Measurements from ENCODE around the gene ZNF132.
"Not testable (repeated sequence)": the region's sequence is repeated elsewhere in the genome, so short reads cannot be mapped to it uniquely, and the experiment has no call there.

Gene ZNF132

GRCh38 chr19:58439576-58440554 lies at the start of gene ZNF132:
TSS of gene ZNF132 (minus strand) at chr19:58440153. CDS start at chr19:58439821, 332 bp downstream.
- H3K4me2 ChIP-seq (ENCODE audit: low read length) = no peak within 1 kb of the TSS
- H3K36me3 ChIP-seq (replicated peaks; ENCODE audit: low read depth, low read length) = peaks cover under 1% of the 10 kb centered on the region

DNA sequence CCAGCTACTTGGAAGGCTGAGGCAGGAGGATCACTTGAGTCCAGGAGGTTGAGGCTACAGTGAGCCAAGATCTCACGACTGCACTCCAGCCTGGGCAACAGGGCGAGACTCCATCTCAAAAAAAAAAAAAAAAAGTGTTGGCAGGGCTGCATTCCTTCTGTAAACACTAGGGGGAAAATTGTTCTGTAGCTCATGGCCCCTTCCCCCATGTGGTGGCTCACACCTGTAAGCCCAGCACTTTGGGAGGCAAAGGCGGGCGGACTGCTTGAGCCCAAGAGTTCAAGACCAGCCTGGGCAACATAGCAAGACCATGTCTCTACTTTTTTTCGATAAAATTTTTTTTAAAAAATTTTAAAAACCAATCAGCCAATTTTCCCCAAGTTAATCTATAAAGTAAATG lies 44.4 kb upstream of the ZNF132 start:
- H4K20me1 ChIP-seq (ENCODE audit: insufficient read depth, low read length); H2AFZ ChIP-seq (ENCODE audit: low read depth, low read length); H3K9ac ChIP-seq (ENCODE audit: low read length); H3K4me2 ChIP-seq (ENCODE audit: low read length); H3K27ac ChIP-seq (ENCODE audit: low read length); H3K4me3 ChIP-seq (ENCODE audit: low read length); H3K9me3 ChIP-seq (ENCODE audit: insufficient read depth, low read length); H3K27me3 ChIP-seq (ENCODE audit: low read depth, low read length): not testable (repeated sequence)
- H3K4me1 ChIP-seq (ENCODE audit: low read length) = peaks cover 15% of the 10 kb centered on the region
- peaks cover 23% of the 10 kb centered on the region for H3K36me3 ChIP-seq (replicated peaks; ENCODE audit: low read depth, low read length)
- H3K79me2 ChIP-seq (ENCODE audit: low read length) = peaks cover 15% of the 10 kb centered on the region

More at GRCh38 chr19:58439576-58440554, at the start of gene ZNF132:
- H3K27me3 ChIP-seq (ENCODE audit: low read depth, low read length) = no peaks in the 10 kb centered on the region
- no peaks in the 10 kb centered on the region; the same call in 1 of the 2 replicates for H3K4me1 ChIP-seq (ENCODE audit: low read length)
- no peak for TF ChIP-seq EZH2phosphoT487 (IDR thresholded peaks at IDR 0.05; ENCODE audit: low read depth)
- TF ChIP-seq CTCF (IDR thresholded peaks at IDR 0.05; ENCODE audit: low read depth, low read length) = no peak
- no peaks in the 10 kb centered on the region for H4K20me1 ChIP-seq (ENCODE audit: insufficient read depth, low read length)
- no peaks in the 10 kb centered on the region for H3K9me3 ChIP-seq (ENCODE audit: insufficient read depth, low read length)
- H3K79me2 ChIP-seq (ENCODE audit: low read length) = no peaks in the 10 kb centered on the region
- no peak within 1 kb of the TSS for H3K9ac ChIP-seq (ENCODE audit: low read length)
- no peak within 1 kb of the TSS for H3K27ac ChIP-seq (ENCODE audit: low read length)
- H2AFZ ChIP-seq (ENCODE audit: low read depth, low read length) = no peak within 1 kb of the TSS
- no peak within 1 kb of the TSS for H3K4me3 ChIP-seq (ENCODE audit: low read length)

DNA sequence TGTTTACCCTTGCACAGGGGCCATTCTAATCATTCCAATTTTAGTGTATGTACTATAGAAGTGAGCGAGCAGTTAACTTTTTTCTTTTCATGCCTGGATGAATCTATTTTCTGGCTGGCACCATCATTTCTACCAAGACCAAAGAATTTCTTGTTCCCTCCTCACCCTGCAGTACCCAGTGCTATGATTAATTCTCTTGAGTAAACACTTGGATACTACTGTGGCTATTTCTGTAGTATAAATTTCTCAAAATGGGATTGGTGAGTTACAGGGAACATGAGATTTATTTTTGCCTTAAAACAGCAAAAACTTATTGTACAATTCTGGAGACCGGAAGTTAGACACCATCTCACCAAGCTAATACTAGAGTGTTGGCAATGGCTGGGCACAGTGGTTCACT lies 43.8 kb upstream of the ZNF132 start:
- Histone ChIP-seq H3K36me3 (replicated peaks; ENCODE audit: low read depth, low read length) (peaks cover 23% of the 10 kb centered on the region), H2AFZ (ENCODE audit: low read depth, low read length) (no peak overlapping the region), H3K4me3 (ENCODE audit: low read length) (no peak overlapping the region), H3K9ac (ENCODE audit: low read length) (no peak overlapping the region), H3K27ac (ENCODE audit: low read length) (no peak overlapping the region), H4K20me1 (ENCODE audit: insufficient read depth, low read length) (no peaks in the 10 kb centered on the region), H3K9me3 (ENCODE audit: insufficient read depth, low read length) (no peaks in the 10 kb centered on the region), H3K4me2 (ENCODE audit: low read length) (no peak overlapping the region), H3K27me3 (ENCODE audit: low read depth, low read length) (no peaks in the 10 kb centered on the region), H3K4me1 (ENCODE audit: low read length) (peaks cover 10% of the 10 kb centered on the region), H3K79me2 (ENCODE audit: low read length) (peaks cover 15% of the 10 kb centered on the region)
- TF ChIP-seq EZH2phosphoT487 (IDR thresholded peaks at IDR 0.05; ENCODE audit: low read depth) (no peak), CTCF (IDR thresholded peaks at IDR 0.05; ENCODE audit: low read depth, low read length) (no peak)

GRCh38 chr19:58482372-58482771 lies 42.4 kb upstream of the ZNF132 start:
- Histone ChIP-seq H2AFZ (ENCODE audit: low read depth, low read length) (no peak overlapping the region), H3K4me2 (ENCODE audit: low read length) (no peak overlapping the region), H3K79me2 (ENCODE audit: low read length) (peaks cover 5% of the 10 kb centered on the region), H4K20me1 (ENCODE audit: insufficient read depth, low read length) (no peaks in the 10 kb centered on the region), H3K27me3 (ENCODE audit: low read depth, low read length) (no peaks in the 10 kb centered on the region), H3K9me3 (ENCODE audit: insufficient read depth, low read length) (no peaks in the 10 kb centered on the region), H3K36me3 (replicated peaks; ENCODE audit: low read depth, low read length) (peaks cover 23% of the 10 kb centered on the region), H3K4me3 (ENCODE audit: low read length) (no peak overlapping the region), H3K9ac (ENCODE audit: low read length) (no peak overlapping the region), H3K27ac (ENCODE audit: low read length) (no peak overlapping the region), H3K4me1 (ENCODE audit: low read length) (peaks cover 8% of the 10 kb centered on the region; the same call in 1 of the 2 replicates)
- TF ChIP-seq CTCF (IDR thresholded peaks at IDR 0.05; ENCODE audit: low read depth, low read length) (no peak), EZH2phosphoT487 (IDR thresholded peaks at IDR 0.05; ENCODE audit: low read depth) (no peak)

All from OCI-LY3 (cell line).